GM18868 (cell line): ENCODE data around the gene FARP1.

Experiments used
- ATAC-seq: cut with Tn5 transposase; IDR thresholded peaks from one replicate; pipeline ENCODE4 v1.9.1; 2021; ENCODE audit warnings: mild to moderate bottlenecking, moderate library complexity; ENCODE audit not compliant: unreplicated experiment

FARP1 gene

DNA sequence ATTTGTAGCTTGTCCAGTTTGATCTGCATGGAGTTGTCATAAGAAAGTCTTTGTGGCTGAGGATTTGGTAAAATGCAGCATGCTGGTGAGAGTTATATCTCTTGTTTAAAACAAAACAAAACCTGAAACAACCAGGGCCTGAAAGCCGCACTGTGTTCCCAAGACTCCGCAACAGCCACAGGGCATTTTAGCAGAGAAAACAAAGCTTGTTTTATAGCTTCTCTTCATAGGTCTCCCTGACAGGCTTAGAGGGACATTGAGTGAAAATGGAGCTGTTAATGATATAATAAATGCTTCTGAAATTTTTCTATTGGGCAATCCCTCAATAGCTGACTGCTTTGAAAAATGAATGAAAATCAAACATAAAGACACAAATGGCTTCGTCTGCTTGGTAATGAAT lies 182.8 kb downstream of the FARP1 start:
- no peak for ATAC-seq

GRCh38 chr13:98326291-98326690 lies 183.4 kb downstream of the FARP1 start:
- ATAC-seq, result no peak

DNA sequence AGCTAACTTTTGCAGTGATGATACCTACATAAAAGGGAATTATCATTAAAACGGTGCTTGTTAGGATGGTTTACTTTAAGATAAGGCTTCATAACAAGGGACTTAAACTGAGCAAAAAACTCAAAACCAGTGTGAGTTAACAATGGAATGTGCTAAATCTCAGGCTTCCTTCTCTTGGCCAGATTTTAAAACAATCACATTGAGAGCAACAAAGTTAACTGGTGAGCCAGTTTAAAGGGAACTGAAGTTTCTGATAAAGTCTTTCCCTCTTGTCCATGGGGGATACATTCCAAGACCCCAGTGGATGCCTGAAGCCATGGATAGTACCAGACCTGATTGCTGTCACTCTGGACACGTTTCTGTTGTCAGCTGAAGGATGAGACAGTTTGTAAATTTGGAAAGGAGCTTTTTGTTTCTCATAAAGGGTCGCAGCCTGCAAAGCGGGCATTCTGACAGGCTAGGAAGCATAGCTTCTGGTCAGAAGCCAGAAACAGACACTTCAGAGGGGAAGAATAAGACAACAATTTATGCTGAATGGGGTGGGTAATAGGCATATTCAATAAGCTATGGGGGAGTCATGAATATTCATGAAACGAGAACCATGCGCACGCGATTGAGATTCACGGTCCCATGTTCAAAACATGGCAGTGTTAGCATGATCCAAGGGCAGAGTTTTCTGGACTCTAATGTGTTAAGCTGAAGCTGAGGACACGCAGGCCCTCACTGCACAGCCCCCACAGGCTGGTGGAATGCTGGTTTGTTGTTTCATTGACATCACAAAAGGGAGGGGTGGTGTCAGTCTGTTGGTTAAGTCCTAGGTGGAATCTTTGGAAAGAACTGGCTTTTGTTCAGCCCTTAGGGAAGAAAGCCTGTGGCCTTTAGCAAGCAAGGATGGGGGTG lies 184.7 kb downstream of the FARP1 start:
- no peak for ATAC-seq

DNA sequence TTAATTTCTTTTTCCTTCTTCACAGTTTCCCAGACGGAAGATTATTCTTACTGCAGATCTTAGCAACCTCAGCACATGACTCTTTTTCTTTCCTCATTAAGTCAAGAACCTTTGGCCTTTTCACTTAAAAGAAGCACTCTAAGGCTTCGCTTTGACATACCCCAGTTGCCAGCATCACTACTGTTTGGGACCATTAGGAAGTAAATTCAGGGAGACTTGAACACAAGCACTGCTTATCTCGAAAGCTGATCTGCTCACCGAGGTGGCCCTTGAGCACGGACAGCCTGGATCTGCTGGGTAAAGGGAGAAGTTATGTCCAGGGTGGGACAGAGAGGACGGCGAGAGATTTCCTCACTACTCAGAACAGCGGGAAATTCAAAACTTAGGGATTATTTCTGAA lies 185.6 kb downstream of the FARP1 start:
- no peak for ATAC-seq

DNA sequence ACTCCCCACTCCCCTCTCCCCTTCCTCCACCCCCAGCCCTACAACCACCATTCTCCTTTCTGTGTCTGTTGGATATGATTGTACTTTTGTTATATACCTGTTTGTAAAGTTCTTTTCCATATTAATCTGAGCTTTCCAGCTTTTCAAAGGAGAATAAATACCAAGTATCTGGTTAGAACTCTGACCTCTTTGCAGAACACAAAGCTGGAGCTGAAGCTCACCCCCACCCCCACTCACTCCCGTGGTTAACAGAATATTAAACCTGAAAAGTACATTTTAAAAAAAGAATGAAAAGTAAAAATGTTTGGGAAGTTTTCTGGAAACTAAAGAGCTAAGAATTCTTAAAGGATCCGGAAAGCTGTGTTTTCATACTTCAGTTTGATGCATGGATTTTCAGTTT lies 189.3 kb downstream of the FARP1 start:
- ATAC-seq, result no peak

GRCh38 chr13:98332691-98333090 lies 189.8 kb downstream of the FARP1 start:
- ATAC-seq, result no peak

DNA sequence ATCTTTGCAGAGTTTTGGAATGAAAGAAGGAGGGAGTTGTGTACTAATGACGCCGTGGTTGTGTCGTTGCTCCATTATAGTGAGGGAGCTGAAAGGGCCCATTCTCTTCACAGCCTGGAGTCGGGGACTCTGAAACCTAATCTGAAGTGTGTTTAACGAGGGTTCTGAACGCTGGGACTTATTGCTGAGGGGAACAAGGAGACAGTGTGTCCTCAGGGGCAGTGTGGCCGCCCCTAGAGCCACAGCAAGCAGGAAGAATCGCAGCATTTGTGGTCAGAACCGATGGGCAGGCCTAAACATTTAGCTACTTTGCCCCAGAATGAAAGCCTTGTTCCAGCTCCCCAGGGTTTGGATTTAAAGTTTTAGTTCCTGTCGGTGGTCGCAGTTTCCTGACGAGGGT lies 190.6 kb downstream of the FARP1 start:
- no peak for ATAC-seq

- no peak for ATAC-seq
Measured at GRCh38 chr13:98334620-98335205, 191.8 kb downstream of the FARP1 start.

GRCh38 chr13:98335721-98336120 lies 192.8 kb downstream of the FARP1 start:
- ATAC-seq, result no peak

GRCh38 chr13:98338310-98338709 lies 195.4 kb downstream of the FARP1 start:
- no peak for ATAC-seq

- ATAC-seq, result no peak
Measured at GRCh38 chr13:98339684-98340425, 197.0 kb downstream of the FARP1 start.

DNA sequence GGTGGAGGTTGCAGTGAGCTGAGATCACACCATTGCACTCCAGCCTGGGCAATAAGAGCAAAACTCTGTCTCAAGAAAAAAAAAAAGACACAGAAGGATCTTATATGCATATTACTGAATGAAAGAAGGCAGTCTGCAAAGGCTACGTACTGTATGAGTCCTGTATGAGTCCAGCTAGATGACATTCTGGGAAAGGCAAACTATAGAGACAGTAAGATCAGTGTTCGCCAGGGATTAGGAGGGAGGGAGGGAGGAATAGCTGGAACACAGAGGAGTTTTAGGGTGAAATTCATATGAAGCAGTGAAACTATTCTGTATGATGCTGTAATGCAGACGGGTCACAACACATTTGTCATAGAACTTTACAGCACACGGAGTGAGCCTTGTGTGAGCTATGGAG lies 200.1 kb downstream of the FARP1 start:
- ATAC-seq, result no peak

- no peak for ATAC-seq
Measured at GRCh38 chr13:98343461-98343860, 200.6 kb downstream of the FARP1 start.

- no peak for ATAC-seq
Measured at GRCh38 chr13:98344392-98344791, 201.5 kb downstream of the FARP1 start.

GRCh38 chr13:98345107-98345935 lies 202.4 kb downstream of the FARP1 start:
- ATAC-seq, result no peak

DNA sequence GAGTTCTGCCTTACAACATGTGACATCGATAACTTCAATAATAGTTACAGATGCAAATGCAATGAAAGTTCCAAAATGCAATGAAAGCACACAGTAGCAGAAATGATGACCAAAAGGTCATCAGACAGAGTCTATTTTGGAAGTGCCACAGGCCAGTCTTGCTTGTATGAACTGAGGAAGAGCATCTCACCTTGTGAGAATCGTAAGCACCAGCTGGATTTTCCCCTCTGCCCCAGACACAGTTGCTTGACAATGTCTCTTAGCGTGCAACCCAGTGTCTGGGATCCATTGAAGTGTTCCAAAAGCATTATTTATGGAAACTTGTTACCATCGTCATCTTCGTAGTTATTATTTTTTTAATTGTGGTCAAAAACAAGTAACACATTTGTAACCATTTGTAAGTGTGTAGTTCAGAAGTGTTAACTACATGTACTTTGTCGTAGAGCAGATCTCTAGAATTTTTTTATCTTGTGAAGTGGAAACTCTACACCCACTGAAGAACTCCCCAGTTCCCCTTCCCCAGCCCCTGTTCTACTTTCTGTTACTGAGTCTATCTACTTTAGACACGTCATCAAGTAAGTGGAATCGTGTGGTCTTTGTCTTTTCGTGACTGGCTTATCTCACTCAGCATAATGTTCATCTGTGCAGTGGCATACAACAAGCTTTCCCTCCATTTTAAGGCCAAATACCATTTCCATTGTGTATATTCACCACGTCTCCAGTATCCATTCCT lies 204.2 kb downstream of the FARP1 start:
- ATAC-seq, result no peak

- ATAC-seq, result no peak
Measured at GRCh38 chr13:98347756-98348155, 204.9 kb downstream of the FARP1 start.

DNA sequence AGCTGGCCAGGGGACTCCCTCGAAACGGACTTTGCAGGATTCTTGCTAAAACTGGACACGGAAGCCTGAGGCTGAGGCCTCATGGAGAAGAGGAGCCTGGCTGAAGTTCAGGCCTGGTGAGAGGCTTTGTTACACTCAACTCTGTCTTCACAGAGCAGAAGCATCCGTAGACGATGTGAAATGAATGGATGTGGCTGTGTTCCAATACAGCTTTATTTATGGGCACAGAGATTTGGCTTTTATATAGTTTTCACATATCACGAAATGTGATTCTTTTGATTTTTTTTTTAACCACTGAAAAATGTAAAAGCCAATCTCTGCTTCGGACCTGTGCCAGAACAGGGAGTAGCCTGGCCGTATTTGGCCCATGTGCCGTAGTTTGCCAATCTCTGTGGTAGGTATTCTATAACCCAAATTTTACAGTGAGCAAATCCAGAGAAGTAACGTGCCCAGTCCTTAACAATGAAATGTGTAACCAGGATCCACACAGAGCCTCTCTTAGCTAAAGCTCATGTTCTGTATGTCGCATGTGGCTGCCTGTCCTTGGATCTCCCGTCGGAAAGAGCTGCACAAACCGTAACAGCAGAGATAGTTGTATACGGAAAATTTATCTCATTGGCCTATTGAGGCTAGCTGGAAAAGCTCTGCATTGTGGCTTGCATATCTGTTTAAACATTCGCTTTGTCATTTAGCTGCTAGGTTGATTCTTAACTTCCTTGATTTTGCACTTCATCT lies 205.7 kb downstream of the FARP1 start:
- no peak for ATAC-seq

GRCh38 chr13:98349731-98350305 lies 206.9 kb downstream of the FARP1 start:
- no peak for ATAC-seq
